ENCODE data around the gene KBTBD13. TPM values are rescaled to one million over a fixed set of nuclear protein-coding genes. Genes with fewer than 3 reads are reported as not detected.

Gene KBTBD13
- total RNA-seq, 4 donors from 2014 or later, result not detected

- Histone ChIP-seq H3K27ac (peak overlapping the region in 1 of 4 donors; percentile 6), H3K27me3 (peaks cover 13% of the 10 kb centered on the region), H3K9me3 (no peaks in the 10 kb centered on the region), H3K36me3 (no peaks in the 10 kb centered on the region), H3K4me1 (peaks cover 2 to 55% (median 5%) of the 10 kb centered on the region in 3 donors), H3K4me3 (peak overlapping the region in 1 of 2 donors; percentile 12)
- no peak for ATAC-seq
- TF ChIP-seq CTCF (IDR thresholded peaks at IDR 0.05) (no peak), POLR2A (IDR thresholded peaks at IDR 0.05) (no peak), POLR2AphosphoS5 (IDR thresholded peaks at IDR 0.05) (no peak), EP300 (IDR thresholded peaks at IDR 0.05) (no peak)
- WGBS, 2 donors (ENCODE audit: low coverage in 1 of 2), result no CpG with 5 or more reads among the region's 85 CpGs
Observed at GRCh38 chr15:65077291-65077980, 890 bp downstream of the KBTBD13 start.

GRCh38 chr15:65077981-65078352, 1.4 kb downstream of the KBTBD13 start:
- H3K4me3 ChIP-seq, result peak overlapping the region in 1 of 2 donors; percentile 12
- peak; percentile 75 for ATAC-seq
- H3K9me3 ChIP-seq, result no peaks in the 10 kb centered on the region
- WGBS, 2 donors (ENCODE audit: low coverage in 1 of 2), result 20% methylated on average over 1 of the region's 24 CpGs; no CpG with 5 or more reads in 1 of the 2 donors
- peak overlapping the region in 1 of 4 donors; percentile 6 for H3K27ac ChIP-seq
- H3K4me1 ChIP-seq, result peaks cover 5 to 55% (median 10%) of the 10 kb centered on the region in 3 donors
- peaks cover 13% of the 10 kb centered on the region for H3K27me3 ChIP-seq
- TF ChIP-seq POLR2AphosphoS5 (IDR thresholded peaks at IDR 0.05) (no peak), CTCF (IDR thresholded peaks at IDR 0.05) (peak in 3 of 4 experiments; percentile 66 to 82 (median 75)), EP300 (IDR thresholded peaks at IDR 0.05) (no peak)
- no peaks in the 10 kb centered on the region for H3K36me3 ChIP-seq

GRCh38 chr15:65079580-65079979, 3.0 kb downstream of the KBTBD13 start:
- Histone ChIP-seq H3K9me3 (no peaks in the 10 kb centered on the region), H3K4me1 (peaks cover 5 to 71% (median 17%) of the 10 kb centered on the region in 3 donors), H3K27ac (no peak overlapping the region), H3K36me3 (no peaks in the 10 kb centered on the region), H3K4me3 (no peak overlapping the region), H3K27me3 (peaks cover 13% of the 10 kb centered on the region)
- no peak for ATAC-seq
- 60 to 94% methylated on average over 1 to 3 of the region's 5 CpGs for whole genome bisulfite sequencing, 2 donors (ENCODE audit: low coverage in 1 of 2)
- TF ChIP-seq POLR2A (IDR thresholded peaks at IDR 0.05) (no peak), POLR2AphosphoS5 (IDR thresholded peaks at IDR 0.05) (no peak), CTCF (IDR thresholded peaks at IDR 0.05) (no peak), EP300 (IDR thresholded peaks at IDR 0.05) (no peak)

GRCh38 chr15:65081270-65081669, 4.7 kb downstream of the KBTBD13 start:
- H3K4me1 ChIP-seq, result peaks cover 11 to 87% (median 32%) of the 10 kb centered on the region in 3 donors
- peaks cover 13% of the 10 kb centered on the region for H3K27me3 ChIP-seq
- no peak for ATAC-seq
- TF ChIP-seq POLR2A (IDR thresholded peaks at IDR 0.05), result no peak
- no peak for TF ChIP-seq CTCF (IDR thresholded peaks at IDR 0.05)
- H3K9me3 ChIP-seq, result no peaks in the 10 kb centered on the region
- 51 to 55% methylated on average over 4 to 6 of the region's 6 CpGs for WGBS, 2 donors (ENCODE audit: low coverage in 1 of 2)
- peak overlapping the region; percentile 51 to 89 (median 84) for H3K27ac ChIP-seq
- no peaks in the 10 kb centered on the region for H3K36me3 ChIP-seq
- H3K4me3 ChIP-seq, result no peak overlapping the region

GRCh38 chr15:65081758-65082157, 5.2 kb downstream of the KBTBD13 start:
- WGBS, 2 donors (ENCODE audit: low coverage in 1 of 2), result 75% methylated on average over 2 to 3 of the region's 5 CpGs
- H3K27ac ChIP-seq, result peak overlapping the region; percentile 51 to 89 (median 84)
- peaks cover 9% of the 10 kb centered on the region for H3K27me3 ChIP-seq
- H3K36me3 ChIP-seq, result no peaks in the 10 kb centered on the region
- no peak for ATAC-seq
- no peaks in the 10 kb centered on the region for H3K9me3 ChIP-seq
- TF ChIP-seq CTCF (IDR thresholded peaks at IDR 0.05), result no peak
- no peak for TF ChIP-seq EP300 (IDR thresholded peaks at IDR 0.05)
- no peak overlapping the region for H3K4me3 ChIP-seq
- H3K4me1 ChIP-seq, result peaks cover 11 to 87% (median 36%) of the 10 kb centered on the region in 3 donors
